Stimulated activated CD8-positive, alpha-beta memory T cell treated with anti-CD3 and anti-CD28 coated beads, Interleukin-4, amount 100 ng/mL, for 24 hours (primary cell): ENCODE measurements around the gene SLIT1.

Experiments
- DNase-seq: peaks from one replicate; pipeline ENCODE4 v3.0.0-alpha.2; 2020; ENCODE audit warnings: low read depth

SLIT1 gene

DNA sequence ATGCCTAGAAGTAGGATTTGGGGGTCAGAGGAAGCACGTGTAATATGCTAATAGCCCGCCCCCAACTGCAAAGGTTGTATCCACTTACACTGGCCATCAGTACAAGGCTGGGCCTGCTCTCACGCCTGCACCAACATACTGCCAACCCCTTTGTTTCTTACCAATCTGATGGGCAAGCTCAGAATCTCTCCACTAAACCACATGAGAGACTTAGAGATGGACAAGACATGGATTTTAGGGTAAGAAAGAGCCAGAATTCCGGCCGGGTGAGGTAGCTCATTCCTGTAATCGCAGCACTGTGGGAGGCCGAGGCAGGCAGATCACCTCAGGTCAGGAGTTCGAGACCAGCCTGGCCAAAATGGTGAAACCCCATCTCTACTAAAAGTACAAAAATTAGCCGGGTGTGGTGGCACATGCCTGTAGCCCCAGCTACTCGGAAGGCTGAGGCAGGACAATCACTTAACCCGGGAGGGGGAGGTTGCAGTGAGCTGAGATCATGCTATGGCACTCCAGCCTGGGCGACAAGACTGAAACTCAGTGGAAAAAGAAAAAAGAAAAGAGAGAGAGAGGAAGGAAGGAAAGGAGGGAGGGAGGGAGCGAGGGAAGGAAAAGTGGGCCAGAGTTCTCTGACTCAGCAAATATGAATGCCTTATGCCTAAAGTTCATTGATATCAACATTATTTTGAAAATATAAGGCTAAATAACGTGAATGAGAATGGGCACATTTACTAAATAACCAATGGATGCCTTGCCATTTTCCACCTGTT, 162.2 kb downstream of the SLIT1 start:
- no peak for DNase-seq

GRCh38 chr10:97022616-97023015, 163.1 kb downstream of the SLIT1 start:
- no peak for DNase-seq

- no peak for DNase-seq
Measured at GRCh38 chr10:97020452-97021400, 165.0 kb downstream of the SLIT1 start.

DNA sequence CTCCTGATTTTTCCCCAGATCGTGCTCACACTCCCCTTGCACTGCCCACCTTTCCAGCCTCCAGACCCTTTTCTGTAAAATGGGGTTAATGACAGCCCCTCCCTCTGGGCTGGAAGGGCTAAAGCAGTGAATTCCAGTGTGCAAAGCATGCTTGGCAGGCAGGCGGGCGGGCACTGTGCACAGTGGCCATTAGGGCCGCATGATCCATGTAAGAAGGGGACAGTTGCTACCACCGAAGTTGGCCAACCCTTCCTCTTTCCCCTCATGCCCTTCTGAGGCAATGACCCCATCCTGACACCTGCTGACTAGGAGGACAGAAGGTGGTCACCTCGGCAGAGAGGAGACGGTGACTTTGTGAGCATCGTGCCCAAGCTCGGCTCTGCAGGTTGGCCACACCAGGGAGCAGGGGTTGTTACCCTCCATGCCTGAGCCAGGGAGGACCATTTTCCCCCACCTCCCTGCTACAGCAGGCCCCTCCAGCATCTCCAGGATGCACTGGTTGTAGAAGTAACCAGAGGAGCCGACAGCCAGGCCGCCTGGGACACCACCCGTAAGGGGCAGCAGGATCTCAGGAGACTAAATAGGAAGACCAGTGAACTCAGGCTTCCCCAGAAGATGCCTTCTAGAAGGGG, 166.4 kb downstream of the SLIT1 start:
- DNase-seq, result no peak

DNA sequence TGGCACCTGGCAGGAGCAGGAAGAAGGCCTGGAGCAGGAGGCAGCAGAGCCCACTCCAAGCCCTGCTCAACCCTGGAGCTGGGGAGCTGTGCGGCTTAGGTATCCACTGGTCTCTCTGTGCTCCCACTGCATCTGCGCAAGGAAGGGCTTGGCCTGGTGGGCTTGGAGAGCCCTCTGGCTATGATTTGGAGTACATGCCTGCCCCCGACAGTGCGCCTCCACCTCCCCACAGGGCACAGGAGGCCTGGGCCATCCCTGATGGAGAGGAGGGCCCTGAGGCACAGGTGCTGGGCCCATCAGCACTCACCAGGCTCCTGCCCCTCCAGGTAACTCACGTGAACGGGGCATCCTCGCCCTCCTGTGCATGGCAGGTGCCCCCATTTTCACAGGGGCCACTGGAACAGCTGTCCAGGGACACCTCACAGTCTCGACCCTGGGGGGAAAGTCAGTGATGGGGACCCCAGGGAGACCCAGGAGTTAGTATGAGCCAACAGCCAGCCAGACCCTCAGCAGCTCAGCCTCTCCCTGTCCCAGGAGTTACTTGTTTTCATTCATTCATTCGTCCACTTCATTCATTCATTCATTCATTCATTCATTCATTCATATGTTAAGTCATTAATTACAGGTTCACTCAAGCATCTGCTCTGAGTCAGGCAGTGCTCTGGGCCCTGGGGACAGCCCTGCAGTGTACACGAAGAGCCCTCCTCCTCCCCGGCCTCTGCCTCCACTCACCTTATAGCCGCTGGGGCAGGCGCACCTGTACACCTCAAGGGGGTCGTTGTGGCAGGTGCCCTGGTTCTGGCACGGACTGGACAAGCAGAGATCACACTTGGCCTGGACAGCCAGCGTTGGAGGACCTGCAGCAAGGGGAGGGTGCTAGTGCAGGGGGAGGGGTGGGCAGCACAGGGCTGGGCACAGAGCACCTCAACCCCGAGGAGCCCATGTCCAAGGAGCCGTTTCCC, 167.2 kb downstream of the SLIT1 start:
- no peak for DNase-seq

DNA sequence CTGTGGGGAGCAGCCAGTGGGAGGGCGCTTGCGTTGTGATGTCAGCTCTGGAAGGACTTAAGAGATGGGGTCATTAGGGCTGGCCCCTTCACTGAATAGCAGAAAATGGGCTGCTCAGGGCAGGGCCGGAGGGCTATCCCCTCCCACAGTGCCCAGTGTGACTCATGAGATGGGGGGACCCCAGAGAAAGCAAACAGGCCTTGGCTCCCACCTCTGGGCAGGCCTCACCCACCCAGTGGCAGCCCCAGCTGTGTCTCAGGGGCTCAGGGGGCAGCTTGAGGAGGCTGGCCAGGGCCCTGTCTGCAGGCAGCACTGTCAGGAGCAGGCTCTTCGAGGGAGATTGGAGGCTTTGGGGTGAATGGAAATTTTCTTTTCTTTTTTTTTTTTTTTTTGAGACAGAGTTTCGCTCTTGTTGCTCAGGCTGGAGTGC, 168.3 kb downstream of the SLIT1 start:
- no peak for DNase-seq

GRCh38 chr10:97016728-97017473, 168.9 kb downstream of the SLIT1 start:
- no peak for DNase-seq

- no peak for DNase-seq
Measured at GRCh38 chr10:97015240-97015639, 170.5 kb downstream of the SLIT1 start.

DNA sequence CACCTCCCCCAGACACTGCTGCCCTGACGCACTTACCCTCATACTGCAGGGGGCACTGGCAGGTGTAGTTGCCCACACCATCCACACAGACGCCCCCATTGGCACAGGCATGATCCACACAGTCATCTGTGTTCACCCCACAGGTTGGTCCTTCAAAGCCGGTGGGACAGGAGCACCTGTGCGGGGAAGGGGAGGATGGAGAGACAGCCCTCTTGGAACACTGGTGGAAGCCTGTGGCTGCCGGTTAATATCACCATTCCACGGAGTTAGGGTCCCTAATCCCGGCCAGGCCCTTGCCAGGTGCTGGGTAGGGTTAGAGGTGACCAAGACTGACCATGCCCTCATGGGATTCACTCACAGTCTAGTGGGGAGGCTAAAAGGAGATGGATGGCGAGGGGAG, 171.8 kb downstream of the SLIT1 start:
- no peak for DNase-seq

DNA sequence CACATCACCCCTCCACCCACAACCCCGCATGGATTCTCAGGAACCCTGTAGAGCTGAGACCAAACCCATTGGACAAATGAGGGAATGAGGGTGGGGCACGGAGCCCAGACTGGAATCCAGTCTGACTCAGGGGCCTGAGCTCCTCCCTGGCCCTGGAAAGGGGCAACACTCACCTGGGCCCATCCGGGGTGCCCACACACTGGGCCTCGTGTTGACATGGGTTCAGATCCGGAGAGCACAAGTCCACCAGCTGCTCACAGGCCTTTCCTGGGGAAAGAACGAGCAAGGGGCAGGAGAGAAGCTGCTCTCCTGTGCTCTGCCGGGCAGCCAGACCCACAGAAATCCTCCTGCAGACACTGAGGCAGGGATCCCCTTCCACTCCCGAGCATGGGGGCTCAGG, 172.2 kb downstream of the SLIT1 start:
- no peak for DNase-seq

GRCh38 chr10:97012470-97012869, 173.3 kb downstream of the SLIT1 start:
- no peak for DNase-seq

DNA sequence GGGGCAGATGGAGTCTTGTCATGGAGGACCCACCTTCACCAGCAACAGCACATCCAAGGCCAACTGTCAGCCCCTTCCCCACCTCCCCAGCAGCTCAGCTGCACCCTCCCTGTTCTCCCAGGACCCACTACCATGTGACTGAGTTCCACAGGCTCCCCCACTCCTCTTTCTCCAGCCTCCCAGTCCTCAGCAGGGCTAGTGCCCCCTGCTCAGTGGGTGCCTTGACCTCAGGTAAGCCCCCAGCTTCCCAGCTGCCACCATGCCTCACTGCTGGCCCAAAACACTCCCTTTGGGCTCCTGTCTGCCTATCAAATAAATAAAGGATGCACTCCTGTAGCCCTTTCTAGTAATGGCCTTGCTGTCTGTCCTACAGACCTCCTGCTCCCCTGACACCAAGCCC, 174.4 kb downstream of the SLIT1 start:
- no peak for DNase-seq

DNA sequence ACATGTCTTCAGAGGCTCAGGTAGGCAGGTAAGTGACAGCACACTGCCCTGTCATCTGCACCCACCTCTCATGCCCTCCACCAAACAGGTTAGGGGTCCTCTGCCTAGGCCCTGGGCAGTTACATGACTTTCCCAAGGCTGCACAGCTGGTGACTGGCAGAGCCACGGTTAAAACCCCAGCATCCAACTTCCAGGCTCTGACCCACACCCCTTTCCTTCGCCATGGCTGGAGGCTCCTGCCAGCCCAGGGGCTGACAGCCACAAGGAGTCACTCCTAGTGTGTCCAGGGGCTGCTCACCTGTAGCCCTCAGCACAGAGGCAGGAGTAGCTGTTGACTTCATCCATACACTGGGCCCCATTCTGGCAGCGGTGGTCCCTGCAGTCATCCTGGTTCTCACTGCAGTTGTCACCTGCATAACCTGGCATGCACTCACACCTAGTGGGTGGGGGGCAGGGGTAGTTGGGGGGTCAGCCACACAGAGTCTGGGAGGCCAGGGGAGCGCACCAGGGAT, 175.0 kb downstream of the SLIT1 start:
- no peak for DNase-seq

GRCh38 chr10:97007417-97007816, 178.3 kb downstream of the SLIT1 start:
- DNase-seq, result no peak

- no peak for DNase-seq
Measured at GRCh38 chr10:97006364-97006763, 179.4 kb downstream of the SLIT1 start.

GRCh38 chr10:97005349-97005748, 180.4 kb downstream of the SLIT1 start:
- no peak for DNase-seq

- DNase-seq, result no peak
Measured at GRCh38 chr10:97004591-97004990, 181.2 kb downstream of the SLIT1 start.

- no peak for DNase-seq
Measured at GRCh38 chr10:97003804-97004201, 182.0 kb downstream of the SLIT1 start.

DNA sequence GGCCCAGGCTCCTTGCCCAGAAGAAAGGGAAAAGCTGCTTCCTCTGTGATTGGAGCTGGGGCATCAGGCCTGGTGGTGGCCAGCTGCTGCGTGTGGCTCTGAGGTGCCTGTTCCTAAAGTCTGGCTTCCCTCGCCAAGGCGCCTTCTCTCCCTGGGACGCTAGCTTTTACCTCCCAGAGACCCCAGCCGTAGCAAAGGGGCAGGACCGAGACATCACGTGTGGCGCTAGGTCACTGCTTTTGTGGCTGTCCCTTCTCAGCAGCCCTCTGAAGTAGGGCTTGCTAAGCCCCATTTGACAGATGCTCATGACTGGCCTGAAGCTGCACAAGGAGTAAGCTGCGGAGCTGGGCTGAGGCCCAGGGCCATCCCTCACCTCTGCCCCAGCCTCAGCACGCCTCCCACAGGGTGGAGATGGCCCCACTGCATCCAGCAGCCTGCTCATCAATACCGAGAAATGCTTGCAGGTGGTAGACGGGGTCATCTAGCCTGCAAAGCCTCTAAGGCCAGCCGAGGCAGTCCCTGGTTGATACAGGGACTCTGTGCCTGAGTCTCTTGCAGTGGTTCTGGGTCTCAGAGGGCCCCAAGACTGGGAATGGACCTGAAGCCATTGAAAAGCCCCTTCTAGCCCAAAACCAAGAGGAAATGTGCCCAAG, 182.5 kb downstream of the SLIT1 start:
- no peak for DNase-seq

GRCh38 chr10:97002670-97003069, 183.1 kb downstream of the SLIT1 start:
- no peak for DNase-seq
